ENCODE data around the gene HHAT. TPM values are rescaled to one million over a fixed set of nuclear protein-coding genes. Genes with fewer than 3 reads are reported as not detected.
A peak's percentile ranks its signal among the peaks of the same experiment; 100 is the strongest.

The HHAT gene
- total RNA-seq, 1 donor from 2014 or later = 11.8 TPM

- H3K27me3 ChIP-seq = no peaks in the 10 kb centered on the region
- no peaks in the 10 kb centered on the region for H3K36me3 ChIP-seq
- H3K4me3 ChIP-seq = no peak overlapping the region
- DNase-seq (ENCODE audit: extremely low spot score in 2 of 2) = no peak
- TF ChIP-seq POLR2A (IDR thresholded peaks at IDR 0.05) (no peak), CTCF (IDR thresholded peaks at IDR 0.05) (no peak), POLR2AphosphoS5 (IDR thresholded peaks at IDR 0.05; ENCODE audit: insufficient read depth in 1 of 2, low read depth in 1 of 2) (no peak)
- peaks cover 68% of the 10 kb centered on the region for H3K4me1 ChIP-seq
- H3K27ac ChIP-seq = no peak overlapping the region
- intact Hi-C loops (cut with DNase I) = no loop called here
- H3K9me3 ChIP-seq = no peaks in the 10 kb centered on the region
Observed at GRCh38 chr1:210296682-210297081, 32.0 kb upstream of the HHAT start.

- intact Hi-C loops (cut with DNase I) = no loop called here
Observed at GRCh38 chr1:210298296-210298695, 30.4 kb upstream of the HHAT start.

DNA sequence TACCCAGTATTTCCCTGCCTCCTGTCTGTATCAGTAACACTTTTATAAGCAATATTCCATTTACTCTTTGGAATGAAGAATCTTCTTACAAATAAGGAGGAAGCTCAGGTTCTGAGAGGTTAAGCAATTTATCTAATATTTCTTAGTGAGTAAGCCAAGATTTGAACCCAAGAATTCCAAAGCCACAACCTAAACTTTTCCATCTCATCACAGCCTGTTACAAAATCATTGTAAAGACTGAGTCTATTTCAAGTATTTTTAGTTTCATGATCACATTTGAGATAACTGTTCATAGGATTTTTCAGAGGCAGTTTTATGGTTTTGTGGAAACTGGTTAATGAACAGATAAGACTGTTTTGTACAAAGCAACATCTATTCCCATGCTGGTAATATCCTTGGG, 29.8 kb upstream of the HHAT start:
- intact Hi-C loops (cut with DNase I) = no loop called here

More at GRCh38 chr1:210298296-210298695, 30.4 kb upstream of the HHAT start:
- Histone ChIP-seq H3K4me3 (no peak overlapping the region), H3K4me1 (peaks cover 62% of the 10 kb centered on the region), H3K27me3 (no peaks in the 10 kb centered on the region), H3K27ac (no peak overlapping the region), H3K9me3 (no peaks in the 10 kb centered on the region), H3K36me3 (no peaks in the 10 kb centered on the region)
- TF ChIP-seq POLR2A (IDR thresholded peaks at IDR 0.05) (no peak), POLR2AphosphoS5 (IDR thresholded peaks at IDR 0.05; ENCODE audit: insufficient read depth in 1 of 2, low read depth in 1 of 2) (no peak), CTCF (IDR thresholded peaks at IDR 0.05) (no peak)
- peak in 1 of 2 donors; percentile 58 for DNase-seq (ENCODE audit: extremely low spot score in 2 of 2)

GRCh38 chr1:210299501-210299900, 29.2 kb upstream of the HHAT start:
- no peak overlapping the region for H3K4me3 ChIP-seq
- DNase-seq (ENCODE audit: extremely low spot score in 2 of 2) = peak; percentile 49 to 82
- H3K9me3 ChIP-seq = no peaks in the 10 kb centered on the region
- H3K27me3 ChIP-seq = no peaks in the 10 kb centered on the region
- H3K27ac ChIP-seq = no peak overlapping the region
- TF ChIP-seq POLR2A (IDR thresholded peaks at IDR 0.05) (no peak), CTCF (IDR thresholded peaks at IDR 0.05) (no peak), POLR2AphosphoS5 (IDR thresholded peaks at IDR 0.05; ENCODE audit: insufficient read depth in 1 of 2, low read depth in 1 of 2) (no peak)
- intact Hi-C loops (cut with DNase I) = no loop called here
- peaks cover 50% of the 10 kb centered on the region for H3K4me1 ChIP-seq
- no peaks in the 10 kb centered on the region for H3K36me3 ChIP-seq

More for the DNA sequence above, 29.8 kb upstream of the HHAT start:
- Histone ChIP-seq H3K9me3 (no peaks in the 10 kb centered on the region), H3K36me3 (no peaks in the 10 kb centered on the region), H3K4me1 (peaks cover 56% of the 10 kb centered on the region), H3K4me3 (no peak overlapping the region), H3K27ac (no peak overlapping the region), H3K27me3 (no peaks in the 10 kb centered on the region)
- TF ChIP-seq CTCF (IDR thresholded peaks at IDR 0.05) (no peak), POLR2AphosphoS5 (IDR thresholded peaks at IDR 0.05; ENCODE audit: insufficient read depth in 1 of 2, low read depth in 1 of 2) (no peak), POLR2A (IDR thresholded peaks at IDR 0.05) (no peak)
- DNase-seq (ENCODE audit: extremely low spot score in 2 of 2) = no peak

DNA sequence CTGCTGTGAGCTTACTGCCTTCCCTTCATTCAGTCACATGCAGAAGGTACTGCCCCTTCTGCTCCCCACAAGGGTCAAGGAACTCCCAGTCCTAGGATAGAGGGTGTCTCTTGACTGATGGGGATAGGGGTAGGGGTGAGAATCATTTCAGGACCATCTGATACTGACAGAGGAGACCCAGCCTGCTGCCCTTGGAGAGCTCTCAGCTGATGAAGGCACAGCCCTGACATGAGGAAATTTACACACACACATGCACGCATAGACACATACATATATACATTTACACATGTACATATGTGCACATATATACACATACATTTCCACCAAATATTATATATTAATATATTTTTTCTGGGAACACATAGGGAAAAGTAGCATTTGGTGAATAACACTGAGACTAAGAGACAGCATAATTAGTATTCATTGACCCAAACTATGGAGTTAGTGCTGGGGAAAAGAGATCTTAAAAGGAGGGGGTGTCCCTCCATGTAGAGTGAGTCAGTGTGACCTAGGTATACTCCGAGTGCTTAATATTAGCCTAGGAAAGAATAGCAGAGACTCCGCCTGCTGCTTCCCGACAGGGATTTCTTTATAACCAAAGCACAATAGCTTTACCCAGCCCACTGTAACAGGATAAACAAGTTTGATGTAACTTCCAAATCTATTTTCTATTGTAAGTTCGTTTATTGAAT, 27.6 kb upstream of the HHAT start:
- no peaks in the 10 kb centered on the region for H3K36me3 ChIP-seq
- no peaks in the 10 kb centered on the region for H3K27me3 ChIP-seq
- no peak overlapping the region for H3K4me3 ChIP-seq
- peak overlapping the region; percentile 27 for H3K27ac ChIP-seq
- intact Hi-C loops (cut with DNase I) = no loop called here
- TF ChIP-seq CTCF (IDR thresholded peaks at IDR 0.05) (no peak), POLR2A (IDR thresholded peaks at IDR 0.05) (no peak), POLR2AphosphoS5 (IDR thresholded peaks at IDR 0.05; ENCODE audit: insufficient read depth in 1 of 2, low read depth in 1 of 2) (no peak)
- DNase-seq (ENCODE audit: extremely low spot score in 2 of 2) = peak in 1 of 2 donors; percentile 58
- H3K9me3 ChIP-seq = no peaks in the 10 kb centered on the region
- H3K4me1 ChIP-seq = peaks cover 35% of the 10 kb centered on the region

All from vagina (tissue), 2 donors.